AG04450 (cell line): Measurements from ENCODE around the gene PSORS1C2. TPM values are rescaled to one million over a fixed set of nuclear protein-coding genes. Genes with fewer than 3 reads are reported as not detected.

ENCODE experiments used
- CTCF ChIA-PET: fragments of 300-600, 350-600 bp; formaldehyde crosslinking; extraction: SDS; loops from one replicate; lab custom pipeline; 2022; ENCODE audit warnings: antibody characterized with exemption, inconsistent platforms; lab: Charles Lee
- POLR2A ChIA-PET: fragments of 350-600 bp; formaldehyde crosslinking; extraction: SDS; loops from one replicate; lab custom pipeline; 2021; ENCODE audit warnings: antibody characterized with exemption, inconsistent platforms; lab: Yijun Ruan, JAX
- DNase-seq: peaks from one replicate; pipeline ENCODE4 v3.0.0-alpha.2; 2011; ENCODE audit warnings: low read depth, low spot score
- H3K27ac ChIP-seq: one replicate; pipeline ENCODE4 v1.5.1; 2012; ENCODE audit warnings: low read depth, low read length, control low read depth
- H3K27me3 ChIP-seq: one replicate; pipeline ENCODE4 v1.6.0; 2012; ENCODE audit warnings: low read length; ENCODE audit not compliant: control insufficient read depth, insufficient read depth
- H3K4me3 ChIP-seq: 2 replicates; pipeline ENCODE4 v1.5.1; 2011; ENCODE audit warnings: mild to moderate bottlenecking, low read depth, low read length, control low read depth
- H3K9me3 ChIP-seq: 2 replicates; pipeline ENCODE4 v1.5.1; 2012; ENCODE audit warnings: low read length; ENCODE audit not compliant: control insufficient read depth, insufficient read depth
- CTCF ChIP-seq: IDR thresholded peaks from 2 replicates; pipeline ENCODE4 v1.5.1; 2011; ENCODE audit warnings: low read depth, low read length, control low read depth, inconsistent platforms
- polyA plus RNA-seq: library from polyadenylated mRNA; depleted of rRNA; stranded (reverse); fragments of >200 nt; gene quantifications from 2 replicates; pipeline ENCODE4 v1.2.3, GENCODE V29; 2011

Gene PSORS1C2
- polyA plus RNA-seq, 1 experiment: not detected

DNA sequence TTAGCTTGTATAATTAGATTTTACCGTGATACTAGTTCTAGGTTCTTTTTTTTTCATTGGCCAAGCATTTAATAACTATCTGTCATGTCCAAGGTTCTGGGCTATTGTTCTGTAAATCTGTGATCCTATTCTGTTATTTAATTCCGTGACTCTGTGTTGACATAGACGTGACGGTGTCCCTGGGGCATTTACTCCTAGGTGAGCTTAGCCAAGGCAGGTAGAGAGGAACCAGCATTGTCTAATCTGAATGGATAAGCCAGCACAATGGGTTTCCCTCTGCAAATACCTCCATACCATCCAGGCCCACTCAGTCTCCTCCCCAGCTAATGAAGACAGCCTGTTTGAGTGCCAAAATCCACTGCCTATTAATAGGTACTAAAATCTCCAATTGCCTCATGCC, 9.7 kb downstream of the PSORS1C2 start:
- ChIA-PET CTCF (interaction anchor here (0.7 to 2.2 kb wide), 15 partner anchors 9 to 237 kb away, joined by 3 to 10 read pairs (median 4); partner anchors contain the start of genes PSORS1C2 and TCF19), POLR2A (no interaction called here)
- no peak for DNase-seq
- Histone ChIP-seq H3K4me3 (no peak overlapping the region), H3K27me3 (peaks cover 13% of the 10 kb centered on the region), H3K27ac (no peak overlapping the region), H3K9me3 (no peaks in the 10 kb centered on the region; the same call in 1 of the 2 replicates)
- TF ChIP-seq CTCF: no peak

DNA sequence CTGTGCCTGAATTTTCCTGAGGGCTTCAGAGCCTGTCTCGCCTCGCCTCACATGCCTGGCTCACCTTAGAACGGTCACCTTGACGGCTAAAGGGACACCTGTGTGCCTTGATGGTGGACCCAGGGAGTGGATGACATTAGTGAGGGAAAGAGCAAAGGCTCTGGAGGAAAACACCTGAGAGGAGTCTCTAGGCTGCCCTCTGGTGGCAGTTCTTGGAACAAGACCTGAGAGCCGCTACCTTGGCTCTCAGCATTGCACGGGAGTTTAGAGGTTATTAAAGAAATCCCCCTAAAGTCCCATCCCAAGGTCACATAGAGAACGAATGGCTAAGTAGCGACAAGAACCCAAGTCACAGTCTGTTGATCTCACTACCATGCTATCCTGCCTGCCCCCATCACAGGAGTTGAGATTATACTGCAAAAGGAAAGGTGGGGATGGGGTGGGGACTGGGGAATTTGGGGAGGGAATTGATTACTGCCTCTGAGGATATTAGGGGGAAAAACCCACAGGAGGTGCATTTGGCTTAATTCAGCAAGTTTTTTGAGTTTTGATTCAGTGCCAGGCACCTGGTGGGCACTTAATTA, 10.7 kb downstream of the PSORS1C2 start:
- peak; percentile 88 for TF ChIP-seq CTCF
- H3K27me3 ChIP-seq: peaks cover 13% of the 10 kb centered on the region
- POLR2A ChIA-PET: no interaction called here
- no peak overlapping the region for H3K4me3 ChIP-seq
- CTCF ChIA-PET: interaction anchor here (0.5 to 2.2 kb wide), 19 partner anchors 9 to 614 kb away, joined by 3 to 10 read pairs (median 3); partner anchors contain the start of genes PSORS1C2 and TCF19
- no peak for DNase-seq
- H3K9me3 ChIP-seq: no peaks in the 10 kb centered on the region; the same call in 1 of the 2 replicates
- no peak overlapping the region for H3K27ac ChIP-seq

DNA sequence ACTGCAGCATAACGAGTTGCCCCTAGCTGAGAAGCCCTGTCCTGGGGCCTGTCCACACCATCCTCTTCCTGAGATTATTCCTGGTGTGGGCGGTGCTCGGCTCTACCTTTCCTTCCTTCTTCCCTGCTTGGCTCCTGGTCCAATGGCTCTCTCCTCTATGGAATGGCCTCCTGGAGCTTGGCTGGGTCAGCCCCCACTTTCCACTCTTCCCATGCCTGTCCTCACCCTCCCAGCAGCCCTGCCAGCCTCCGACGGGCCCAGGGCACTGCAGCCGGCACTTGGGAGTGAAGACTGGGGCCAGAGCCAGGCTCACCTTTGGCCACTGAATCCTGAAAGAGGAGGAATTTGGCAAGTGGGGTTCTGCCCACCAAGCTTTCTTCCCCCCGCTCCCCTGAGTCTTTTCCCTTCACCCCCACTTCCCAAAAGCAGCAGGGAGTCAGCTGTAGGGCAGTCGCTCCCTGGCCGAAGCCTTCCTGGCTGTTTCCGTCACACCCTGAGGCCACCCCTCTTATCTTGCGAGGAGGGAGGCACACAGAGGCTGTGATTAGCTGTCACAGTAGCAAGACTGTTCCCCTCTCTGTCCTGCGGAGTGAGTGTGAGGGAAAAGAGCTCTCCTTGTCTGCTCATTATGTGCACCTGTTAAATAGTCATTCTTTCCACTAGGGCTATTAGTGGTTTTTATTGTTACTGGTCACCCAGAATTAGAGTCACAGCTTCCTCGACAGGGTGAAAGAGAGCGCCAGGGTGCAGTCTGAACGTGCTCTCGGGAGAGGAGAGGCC, 12.3 kb downstream of the PSORS1C2 start:
- H3K27ac ChIP-seq: no peak overlapping the region
- ChIA-PET POLR2A (no interaction called here), CTCF (interaction anchor here (0.8 to 1.5 kb wide), 8 partner anchors 20 to 673 kb away, joined by 3 to 5 read pairs (median 4); partner anchors contain the start of gene VARS2)

GRCh38 chr6:31125586-31126363, 13.1 kb downstream of the PSORS1C2 start:
- Histone ChIP-seq H3K9me3 (no peaks in the 10 kb centered on the region; the same call in 1 of the 2 replicates), H3K27me3 (peaks cover 13% of the 10 kb centered on the region), H3K27ac (no peak overlapping the region), H3K4me3 (no peak overlapping the region)
- POLR2A ChIA-PET: no interaction called here
- CTCF ChIA-PET: interaction anchor here (1.1 to 1.5 kb wide), 5 partner anchors 39 to 297 kb away, joined by 3 to 5 read pairs (median 4); partner anchors contain the start of gene VARS2
- DNase-seq: no peak
- TF ChIP-seq CTCF: no peak

More for the DNA sequence above, 12.3 kb downstream of the PSORS1C2 start:
- H3K9me3 ChIP-seq: no peaks in the 10 kb centered on the region; the same call in 1 of the 2 replicates
- no peak overlapping the region for H3K4me3 ChIP-seq
- no peak for TF ChIP-seq CTCF
- peaks cover 13% of the 10 kb centered on the region for H3K27me3 ChIP-seq
- DNase-seq: no peak
